ENCODE data around the gene CORO2A.
A peak's percentile ranks its signal among the peaks of the same experiment; 100 is the strongest.
"Not testable (repeated sequence)": the region's sequence is repeated elsewhere in the genome, so short reads cannot be mapped to it uniquely, and the experiment has no call there.

CORO2A gene

GRCh38 chr9:98095401-98095800, 97.0 kb downstream of the CORO2A start:
- TF ChIP-seq CTCF (conservative IDR thresholded peaks at IDR 0.05; ENCODE audit: low read depth, low read length): no peak
- H3K4me3 ChIP-seq (ENCODE audit: low read depth, low read length): no peak overlapping the region
- DNase-seq (ENCODE audit: low read depth): no peak

- no peak for TF ChIP-seq CTCF (conservative IDR thresholded peaks at IDR 0.05; ENCODE audit: low read depth, low read length)
- DNase-seq (ENCODE audit: low read depth): no peak
- H3K4me3 ChIP-seq (ENCODE audit: low read depth, low read length): no peak overlapping the region
Measured at GRCh38 chr9:98094851-98095250, 97.6 kb downstream of the CORO2A start.

- no peak for DNase-seq (ENCODE audit: low read depth)
- no peak for TF ChIP-seq CTCF (conservative IDR thresholded peaks at IDR 0.05; ENCODE audit: low read depth, low read length)
- no peak overlapping the region for H3K4me3 ChIP-seq (ENCODE audit: low read depth, low read length)
Measured at GRCh38 chr9:98094316-98094715, 98.1 kb downstream of the CORO2A start.

GRCh38 chr9:98092613-98092931, 99.9 kb downstream of the CORO2A start:
- DNase-seq (ENCODE audit: low read depth): no peak
- TF ChIP-seq CTCF (conservative IDR thresholded peaks at IDR 0.05; ENCODE audit: low read depth, low read length): no peak
- H3K4me3 ChIP-seq (ENCODE audit: low read depth, low read length): peak overlapping the region; percentile 21

- TF ChIP-seq CTCF (conservative IDR thresholded peaks at IDR 0.05; ENCODE audit: low read depth, low read length): no peak
- peak; percentile 61 for DNase-seq (ENCODE audit: low read depth)
- H3K4me3 ChIP-seq (ENCODE audit: low read depth, low read length): peak overlapping the region; percentile 21
Measured at GRCh38 chr9:98091735-98092612, 100.5 kb downstream of the CORO2A start.

GRCh38 chr9:98090674-98091073, 101.8 kb downstream of the CORO2A start:
- DNase-seq (ENCODE audit: low read depth); H3K4me3 ChIP-seq (ENCODE audit: low read depth, low read length): not testable (repeated sequence)

GRCh38 chr9:98087420-98088354, 104.8 kb downstream of the CORO2A start:
- peak; percentile 72 for DNase-seq (ENCODE audit: low read depth)
- peak overlapping the region; percentile 58 for H3K4me3 ChIP-seq (ENCODE audit: low read depth, low read length)
- no peak for TF ChIP-seq CTCF (conservative IDR thresholded peaks at IDR 0.05; ENCODE audit: low read depth, low read length)

Measured in choroid plexus epithelial cell (primary cell).